HG03558 (cell line): ENCODE data around the gene GSTA5.
"Not testable (repeated sequence)": the region's sequence is repeated elsewhere in the genome, so short reads cannot be mapped to it uniquely, and the experiment has no call there.

Source experiments
- ATAC-seq: cut with Tn5 transposase; IDR thresholded peaks from one replicate; pipeline ENCODE4 v1.9.1; 2021; ENCODE audit warnings: moderate number of reproducible peaks; ENCODE audit not compliant: unreplicated experiment; ENCODE audit errors: extremely low read depth

The GSTA5 gene

DNA sequence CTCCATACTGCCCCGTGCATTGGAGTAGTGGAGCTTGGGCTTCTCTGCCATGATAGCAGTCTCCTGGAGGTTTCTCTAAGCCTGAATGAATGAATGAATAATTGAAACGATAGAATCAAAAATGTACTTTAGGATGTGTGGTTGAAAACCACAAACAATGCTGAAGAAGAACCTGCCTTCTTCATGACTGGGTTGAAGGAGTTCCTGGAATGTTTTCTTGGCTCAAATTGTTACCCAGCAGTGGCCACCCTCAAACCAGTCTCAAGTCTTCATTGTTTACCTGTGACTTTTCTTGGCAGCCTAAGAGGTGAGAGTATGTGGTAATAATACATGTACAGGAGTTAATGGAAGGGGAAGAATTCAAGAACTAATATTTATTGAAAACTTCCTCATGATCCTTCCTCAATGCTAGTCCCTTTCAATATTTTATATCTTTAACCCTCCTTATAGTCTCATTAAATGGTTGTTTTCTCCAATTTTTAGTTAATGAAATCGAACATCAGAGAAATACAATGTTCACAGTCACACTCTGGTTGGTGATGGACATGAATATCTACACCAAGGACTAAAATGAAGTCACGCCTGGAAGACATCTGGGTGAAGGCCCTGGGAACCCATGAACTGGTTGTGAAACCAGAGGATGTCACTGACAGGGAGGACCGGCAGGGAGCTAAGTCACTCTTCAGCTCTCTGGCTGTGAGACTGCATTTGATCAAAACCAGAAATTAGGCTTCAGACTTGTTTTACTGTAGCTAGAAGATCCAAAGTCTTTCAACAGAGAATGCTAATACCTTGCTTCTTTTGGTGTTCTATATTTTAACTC lies at the start of gene GSTA5:
GSTA5 (minus strand) TSS at position 51 of the 823 bp plus-strand sequence.
- ATAC-seq, result no peak

DNA sequence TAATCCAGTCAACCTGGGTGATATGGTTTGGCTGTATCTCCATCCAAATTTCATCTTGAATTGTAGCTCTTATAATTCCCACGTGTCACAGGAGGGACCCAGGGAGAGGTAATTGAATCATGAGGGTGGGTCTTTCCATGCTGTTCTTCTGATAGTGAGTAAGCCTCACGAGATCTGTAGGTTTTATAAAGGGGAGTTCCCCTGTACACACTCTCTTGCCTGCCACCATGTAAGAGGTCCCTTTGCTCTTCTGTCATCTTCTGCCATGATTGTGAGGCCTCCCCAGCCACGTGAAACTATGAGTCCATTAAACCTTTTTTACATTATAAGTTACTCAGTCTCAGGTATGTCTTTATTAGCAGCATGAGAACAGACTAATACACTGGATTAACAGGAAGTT lies 49.4 kb upstream of the GSTA5 start:
- no peak for ATAC-seq

DNA sequence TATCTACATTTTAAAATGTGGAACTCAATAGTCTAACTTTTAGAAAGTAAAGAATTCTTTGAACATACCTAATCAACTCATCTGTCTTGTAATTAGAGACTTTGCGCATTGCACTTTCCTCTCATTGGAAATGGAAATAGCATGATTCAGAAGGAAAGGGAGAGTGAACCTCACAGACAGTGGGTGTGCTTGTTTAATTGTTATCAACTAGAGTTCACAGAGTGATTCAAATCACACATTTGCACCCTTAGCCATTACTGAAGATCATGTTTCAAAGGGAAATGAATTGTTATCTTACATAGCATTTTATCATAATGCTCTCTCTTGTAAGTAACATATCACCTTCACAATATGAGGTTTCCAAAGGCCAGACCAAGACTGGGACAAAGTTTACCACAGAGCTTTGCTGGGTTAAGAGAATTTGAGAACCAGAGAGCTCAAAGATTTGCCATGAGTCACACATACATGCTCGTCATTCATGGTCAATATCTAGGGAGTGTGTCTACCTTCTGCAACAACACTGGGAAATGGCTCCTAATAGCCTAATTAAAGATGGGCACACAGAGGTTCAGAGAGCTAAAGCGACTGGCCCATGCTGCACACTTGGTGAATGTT lies 47.4 kb upstream of the GSTA5 start:
- no peak for ATAC-seq

DNA sequence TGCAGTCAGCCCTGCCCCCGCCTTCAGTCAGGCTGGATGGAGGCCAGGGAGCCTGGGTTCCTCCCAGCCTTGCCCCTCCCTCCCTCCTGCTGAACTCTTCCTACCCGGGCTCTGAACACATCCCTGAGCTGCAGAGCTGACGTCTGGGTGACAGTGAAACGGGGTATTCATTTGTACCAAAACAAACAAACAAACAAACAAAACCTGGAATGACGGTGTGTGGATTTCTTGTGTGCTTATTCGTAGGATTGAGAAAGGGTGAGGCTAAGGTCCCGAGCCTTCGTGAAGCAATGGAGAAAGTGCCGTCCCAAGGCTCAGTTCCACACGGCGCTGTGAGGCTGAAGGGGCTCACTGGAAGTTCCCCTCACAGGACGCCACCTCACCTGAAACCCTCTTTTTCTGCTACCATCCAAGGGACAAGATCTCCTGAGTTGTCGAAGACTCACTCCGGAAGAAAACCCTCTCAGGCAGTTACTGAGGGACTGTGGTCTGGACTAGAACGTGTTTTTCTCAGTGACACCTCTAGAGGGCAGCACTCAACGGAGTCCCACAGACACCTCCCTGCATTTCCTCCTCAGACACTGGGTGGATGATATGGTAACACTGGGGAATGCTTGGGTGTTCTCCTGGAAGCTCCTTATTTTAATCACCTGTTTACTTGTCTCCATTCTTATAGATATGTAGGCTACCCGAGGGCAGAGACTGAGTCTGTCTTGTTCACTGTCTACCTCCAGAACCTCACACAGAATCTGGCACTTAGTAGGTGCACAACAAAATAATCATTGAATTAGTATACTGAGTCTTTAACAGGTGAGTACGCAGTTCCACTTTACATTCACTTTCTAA lies 41.6 kb upstream of the GSTA5 start:
- ATAC-seq, result peak; percentile 100

DNA sequence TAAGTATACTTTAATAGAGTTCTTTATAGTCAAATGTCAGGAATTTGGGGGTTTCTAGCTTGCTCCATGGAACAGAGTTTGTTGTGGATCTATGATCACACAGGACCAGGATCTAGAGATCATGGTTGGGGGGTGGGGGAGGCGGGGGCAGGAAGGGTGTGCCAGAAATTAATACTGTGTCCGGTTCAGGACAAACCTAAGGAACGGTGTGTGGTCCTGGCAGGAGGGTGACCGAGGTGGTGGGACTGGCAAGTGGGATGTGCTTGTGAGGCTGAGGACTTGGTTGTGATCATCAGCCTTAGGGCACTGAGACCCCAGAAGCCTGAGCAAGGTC lies 41.0 kb upstream of the GSTA5 start:
- ATAC-seq, result no peak

DNA sequence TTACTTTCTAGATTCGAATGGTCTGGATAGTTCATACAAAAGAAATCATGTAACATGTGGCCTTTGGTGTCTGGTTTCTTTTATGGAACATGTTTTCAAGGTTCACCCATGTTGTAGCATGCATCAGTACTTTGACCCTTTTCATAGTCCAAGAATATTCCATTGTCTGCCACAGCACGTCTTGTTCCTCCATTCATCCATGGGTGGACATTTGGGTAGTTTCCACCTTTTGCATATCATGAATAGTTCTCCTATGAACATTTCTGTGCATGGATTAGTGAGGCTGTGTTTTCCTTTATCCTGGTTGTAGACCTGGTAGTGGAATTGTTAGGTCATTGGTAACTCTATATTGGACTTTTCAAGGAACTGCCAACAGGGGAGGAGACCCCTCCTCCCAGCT lies 37.2 kb upstream of the GSTA5 start:
- ATAC-seq, result no peak

DNA sequence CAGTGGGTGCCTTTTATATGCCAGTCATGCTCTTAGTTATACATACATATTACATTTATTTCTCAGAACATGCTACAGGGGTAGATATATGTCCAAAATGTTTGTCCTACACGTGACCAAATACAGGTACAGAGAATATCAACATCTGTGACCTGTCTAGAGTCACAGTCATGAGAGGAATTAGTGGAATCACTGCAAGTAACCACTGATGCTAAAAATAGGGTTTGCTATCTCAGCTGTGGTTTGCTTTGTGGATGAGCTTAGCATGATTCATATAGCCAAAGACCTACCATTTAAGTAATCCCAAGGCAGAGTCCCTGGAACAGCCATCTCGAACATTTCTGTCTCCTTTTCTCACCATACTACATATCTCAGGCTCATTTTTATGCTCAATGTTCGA lies 36.6 kb upstream of the GSTA5 start:
- no peak for ATAC-seq

DNA sequence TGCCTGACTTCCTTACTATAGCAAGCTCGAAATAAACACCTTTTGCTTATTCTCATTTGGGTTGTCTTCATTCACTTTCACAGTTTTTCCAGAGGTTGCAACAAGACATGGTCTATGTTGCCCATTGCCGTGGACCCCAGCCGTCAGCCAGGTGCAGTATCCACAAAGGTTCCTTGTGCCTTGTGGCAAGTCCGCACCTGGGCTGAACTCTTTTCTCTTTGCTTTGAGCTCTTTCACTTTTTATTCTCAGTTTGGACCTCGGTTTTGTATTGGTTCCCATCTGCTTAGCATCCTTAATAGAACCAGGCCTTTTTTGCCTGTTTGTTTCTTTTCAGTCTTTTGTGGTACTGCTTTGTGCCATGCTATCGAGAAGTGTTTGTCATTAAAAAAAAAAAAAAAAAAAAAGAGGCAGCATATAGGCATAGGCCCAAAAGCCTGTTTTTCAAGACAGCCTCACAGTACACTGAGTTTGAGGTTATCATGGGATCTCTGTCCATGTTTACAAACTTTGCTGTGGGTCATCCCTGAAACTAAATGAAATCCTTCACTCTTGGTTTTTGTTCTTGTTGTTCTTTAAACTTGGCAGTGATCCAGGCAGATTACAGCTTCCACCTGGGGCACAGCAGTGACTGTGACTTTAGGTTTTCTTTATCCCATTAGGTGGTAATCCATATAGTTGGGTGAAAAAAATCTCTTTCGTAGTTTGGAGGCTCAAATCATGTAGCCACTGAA lies 35.6 kb upstream of the GSTA5 start:
- ATAC-seq, result no peak

DNA sequence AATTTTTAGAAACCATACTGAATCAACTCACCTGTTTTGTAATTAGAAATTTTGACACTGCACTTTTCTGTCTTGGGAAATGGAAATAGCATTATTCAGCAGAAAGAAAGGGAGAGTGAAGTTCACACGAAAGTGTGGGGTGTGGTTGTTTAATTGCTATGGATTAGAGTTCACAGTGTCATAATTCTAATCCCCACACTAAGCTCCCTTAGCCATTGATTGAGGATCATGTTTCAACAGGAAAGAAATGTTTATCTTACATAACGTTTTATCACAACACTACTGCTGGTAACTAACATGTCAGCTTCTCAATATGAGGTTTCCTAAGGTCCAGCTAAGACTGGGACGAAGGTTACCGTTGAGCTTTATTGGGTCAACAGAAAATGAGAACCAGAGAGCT lies 31.4 kb upstream of the GSTA5 start:
- ATAC-seq, result no peak

DNA sequence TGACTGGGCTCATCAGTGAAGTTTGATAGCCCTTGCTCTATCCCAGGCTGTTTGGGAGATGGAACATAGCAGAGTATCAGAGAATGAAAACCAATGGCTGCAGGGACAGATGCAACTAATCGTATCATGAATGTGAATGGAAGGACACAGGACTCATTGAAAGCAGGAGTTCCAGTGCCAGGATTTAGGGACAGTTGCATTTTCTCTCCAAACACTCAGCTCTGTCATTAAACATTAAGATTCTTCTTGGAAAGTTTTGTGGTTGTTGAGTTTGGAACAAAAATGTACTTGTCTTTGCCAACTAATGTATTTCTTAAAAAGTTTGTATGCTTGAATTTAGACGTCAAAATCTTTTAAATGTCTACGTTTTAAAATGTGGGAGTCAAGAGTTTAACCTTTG lies 31.0 kb upstream of the GSTA5 start:
- no peak for ATAC-seq

DNA sequence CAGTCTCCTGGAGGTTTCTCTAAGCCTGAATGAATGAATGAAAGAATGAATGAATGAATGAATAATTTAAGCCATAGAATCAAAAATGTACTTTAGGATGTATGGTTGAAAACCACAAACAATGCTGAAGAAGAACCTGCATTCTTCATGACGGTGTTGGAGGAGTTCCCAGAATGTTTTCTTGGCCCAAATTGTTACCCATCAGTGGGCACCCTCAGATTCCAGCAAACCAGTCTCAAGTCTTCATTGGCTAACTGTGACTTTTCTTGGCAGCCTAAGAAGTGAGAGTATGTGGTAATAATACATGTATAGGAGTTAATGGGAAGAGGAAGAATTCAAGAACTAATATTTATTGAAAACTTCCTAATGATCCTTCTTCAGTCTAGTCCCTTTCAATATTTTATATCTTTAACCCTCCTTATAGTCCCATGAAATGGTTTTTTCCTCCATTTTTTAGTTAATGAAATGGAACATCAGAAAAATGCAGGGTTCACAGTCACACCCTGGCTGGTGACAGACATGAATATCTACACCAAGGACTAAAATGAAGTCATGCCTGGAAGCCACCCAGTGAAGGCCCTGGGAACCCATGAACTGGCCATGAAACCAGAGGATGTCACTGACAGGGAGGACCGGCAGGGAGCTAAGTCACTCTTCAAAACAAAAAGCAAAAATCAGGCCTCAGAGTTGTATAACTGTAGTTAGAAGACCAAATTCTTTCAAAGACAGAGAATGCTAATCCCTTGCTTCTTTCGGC lies 29.9 kb upstream of the GSTA5 start:
- not testable (repeated sequence) for ATAC-seq

DNA sequence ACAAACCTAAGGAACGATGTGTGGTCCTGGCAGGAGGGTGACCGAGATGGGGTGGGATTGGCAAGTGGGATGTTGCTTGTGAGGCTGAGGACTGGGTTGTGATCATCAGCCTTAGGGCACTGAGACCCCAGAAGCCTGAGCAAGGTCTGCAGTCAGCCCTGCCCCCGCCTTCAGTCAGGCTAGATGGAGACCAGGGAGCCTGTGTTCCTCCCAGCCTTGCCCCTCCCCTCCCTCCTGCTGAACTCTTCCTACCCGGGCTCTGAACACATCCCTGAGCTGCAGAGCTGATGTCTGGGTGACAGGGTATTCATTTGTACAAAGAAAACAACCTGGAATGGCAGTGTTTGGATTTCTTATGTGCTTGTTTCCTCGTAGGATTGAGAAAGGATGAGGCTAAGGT lies 28.3 kb upstream of the GSTA5 start:
- not testable (repeated sequence) for ATAC-seq

DNA sequence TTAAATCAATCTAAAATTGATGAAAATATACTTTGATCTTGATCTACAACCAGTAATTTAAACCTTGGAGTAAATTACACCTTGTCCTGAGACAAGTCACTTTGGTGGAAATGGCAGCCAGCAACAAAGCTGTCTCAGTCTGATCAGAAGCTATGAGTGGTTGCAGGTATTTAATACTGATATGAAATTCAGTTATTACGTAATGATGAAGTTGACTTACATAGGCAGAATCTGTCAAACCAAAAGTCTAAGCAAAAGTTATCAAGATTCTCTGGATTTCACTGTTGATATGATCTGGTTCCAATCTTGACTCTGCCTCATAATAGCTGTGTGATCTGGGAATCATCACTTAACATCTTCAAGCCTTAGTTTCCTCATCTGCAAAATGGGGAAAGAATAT lies 27.6 kb upstream of the GSTA5 start:
- ATAC-seq, result no peak

DNA sequence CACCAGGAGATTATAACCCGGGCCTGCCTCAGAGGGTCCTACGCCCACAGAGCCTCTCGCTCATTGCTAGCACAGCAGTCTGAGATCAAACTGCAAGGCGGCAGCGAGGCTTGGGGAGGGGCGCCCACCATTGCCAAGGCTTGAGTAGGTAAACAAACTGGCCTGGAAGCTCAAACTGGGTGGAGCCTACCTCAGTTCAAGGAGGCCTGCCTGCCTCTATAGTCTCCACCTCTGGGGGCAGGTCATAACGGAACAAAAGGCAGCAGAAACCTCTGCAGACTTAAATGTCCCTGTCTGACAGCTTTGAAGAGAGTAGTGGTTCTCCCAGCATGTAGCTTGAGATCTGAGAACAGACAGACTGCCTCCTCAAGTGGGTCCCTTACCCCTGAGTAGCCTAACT lies 20.5 kb upstream of the GSTA5 start:
- ATAC-seq, result not testable (repeated sequence)

DNA sequence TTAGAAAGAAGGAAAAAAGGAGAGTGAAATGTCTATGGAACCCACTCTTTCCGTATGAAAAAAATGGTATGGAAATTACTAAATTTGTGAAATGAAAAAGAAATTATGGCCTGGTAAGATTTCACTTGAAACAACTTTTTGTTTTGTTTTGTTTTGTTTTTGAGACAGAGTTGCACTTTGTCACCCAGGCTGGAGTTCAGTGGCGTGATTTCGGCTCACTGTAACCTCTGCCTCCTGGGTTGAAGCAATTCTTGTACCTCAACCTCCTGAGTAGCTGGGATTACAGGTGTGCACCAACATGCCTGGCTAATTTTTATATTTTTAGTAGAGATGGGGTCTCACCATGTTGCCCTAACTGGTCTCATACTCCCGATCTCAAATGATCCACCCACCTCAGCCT lies 17.8 kb upstream of the GSTA5 start:
- no peak for ATAC-seq

DNA sequence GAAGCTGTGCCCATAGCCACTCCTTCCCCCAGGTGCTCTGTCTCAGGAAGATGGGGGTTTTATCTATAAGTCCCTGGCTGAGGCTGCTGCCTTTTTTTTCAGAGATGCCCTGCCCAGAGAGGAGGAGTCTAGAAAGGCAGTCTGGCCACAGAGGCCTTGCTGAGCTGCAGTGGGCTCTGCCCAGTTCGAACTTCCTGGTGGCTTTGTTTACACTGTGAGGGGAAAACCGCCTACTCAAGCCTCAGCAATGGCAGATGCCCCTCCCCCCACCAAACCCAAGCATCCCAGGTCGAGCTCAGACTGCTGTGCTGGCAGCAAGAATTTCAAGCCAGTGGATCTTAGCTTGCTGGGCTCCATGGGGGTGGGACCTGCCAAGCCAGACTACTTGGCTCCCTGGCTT lies 15.5 kb upstream of the GSTA5 start:
- not testable (repeated sequence) for ATAC-seq

DNA sequence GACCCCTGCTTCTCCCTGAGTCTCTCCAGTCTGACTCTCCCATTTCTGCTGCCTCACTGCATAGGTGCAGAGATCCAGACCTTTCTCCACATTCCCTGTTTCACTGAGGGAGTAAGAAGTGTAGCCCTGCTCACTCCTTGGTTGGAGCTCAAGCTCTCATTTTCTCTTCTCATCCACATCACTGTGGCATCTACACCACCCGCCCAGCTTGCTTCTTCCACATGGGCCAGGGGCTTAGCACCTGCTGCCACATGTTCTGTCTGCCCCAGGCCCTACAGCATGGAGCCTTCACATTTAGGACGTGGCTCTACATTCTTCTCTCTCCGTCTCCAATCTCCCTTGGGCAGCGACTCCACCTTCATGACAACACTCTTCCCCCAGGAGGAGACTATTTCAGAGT lies 8.5 kb upstream of the GSTA5 start:
- ATAC-seq, result no peak

DNA sequence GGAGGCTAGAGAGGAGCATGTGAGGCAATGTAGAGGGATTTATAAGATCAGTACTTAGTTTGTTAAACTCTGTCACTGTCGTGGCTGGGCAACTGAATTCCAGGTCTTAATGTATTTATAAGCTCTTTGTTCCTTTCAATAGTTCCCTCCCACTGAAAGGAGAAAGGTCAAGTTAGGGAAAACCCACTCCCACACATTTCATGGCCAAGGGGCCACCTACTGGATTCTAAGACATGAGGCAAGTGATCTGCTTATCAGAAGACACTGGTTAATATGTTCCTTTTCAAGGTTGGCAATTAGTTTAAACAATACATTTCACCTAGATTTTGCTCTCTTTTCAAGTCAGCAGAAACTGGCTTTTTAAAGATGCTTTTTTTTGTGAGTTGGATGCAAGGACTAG lies 5.4 kb upstream of the GSTA5 start:
- ATAC-seq, result no peak

DNA sequence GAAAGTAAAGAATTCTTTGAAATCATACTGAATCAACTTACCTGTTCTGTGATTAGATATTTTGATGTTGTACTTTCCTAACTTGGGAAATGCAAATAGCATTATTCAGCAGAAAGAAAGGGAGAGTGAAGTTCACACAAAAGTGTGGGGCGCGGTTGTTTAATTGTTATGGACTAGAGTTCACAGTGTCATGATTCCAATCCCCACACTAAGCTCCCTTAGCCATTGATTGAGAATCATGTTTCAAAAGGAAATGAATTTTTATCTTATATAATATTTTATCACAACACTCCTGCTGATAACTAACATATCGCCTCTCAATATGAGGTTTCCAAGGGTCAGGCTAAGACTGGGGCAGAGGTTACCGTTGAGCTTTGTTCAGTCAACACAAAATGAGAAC lies 3.0 kb upstream of the GSTA5 start:
- ATAC-seq, result no peak
